ENCODE measurements around the gene SLC25A21.
"Not testable (repeated sequence)": the region's sequence is repeated elsewhere in the genome, so short reads cannot be mapped to it uniquely, and the experiment has no call there.

The SLC25A21 gene

GRCh38 chr14:37083599-37083998 lies 88.8 kb downstream of the SLC25A21 start:
- no peak for DNase-seq

GRCh38 chr14:37082449-37082848 lies 90.0 kb downstream of the SLC25A21 start:
- no peak for DNase-seq

DNA sequence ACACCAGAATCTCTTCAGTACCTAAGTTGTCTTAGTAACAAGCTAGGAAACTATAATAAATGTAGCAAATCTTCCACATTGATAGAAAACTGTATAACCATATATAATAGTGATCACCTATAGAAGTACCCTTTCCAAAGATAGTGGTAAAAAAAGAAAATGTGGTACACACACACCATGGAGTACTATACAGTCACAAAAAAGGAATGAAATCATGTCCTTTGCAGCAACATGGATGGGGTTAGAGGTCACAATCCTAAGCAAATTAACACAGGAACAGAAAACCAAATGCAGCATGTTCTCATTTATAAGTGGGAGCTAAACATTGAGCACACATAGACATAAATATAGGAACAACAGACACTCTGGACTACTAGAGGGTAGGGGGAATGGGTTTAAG lies 90.5 kb downstream of the SLC25A21 start:
- DNase-seq = no peak

GRCh38 chr14:37081218-37081617 lies 91.2 kb downstream of the SLC25A21 start:
- DNase-seq = no peak

GRCh38 chr14:37078131-37078530 lies 94.3 kb downstream of the SLC25A21 start:
- no peak for DNase-seq

GRCh38 chr14:37074320-37074719 lies 98.1 kb downstream of the SLC25A21 start:
- DNase-seq = not testable (repeated sequence)

- DNase-seq = no peak
Measured at GRCh38 chr14:37063467-37064240, 108.8 kb downstream of the SLC25A21 start.

- no peak for DNase-seq
Measured at GRCh38 chr14:37062191-37062803, 110.1 kb downstream of the SLC25A21 start.

- DNase-seq = no peak
Measured at GRCh38 chr14:37061697-37062096, 110.7 kb downstream of the SLC25A21 start.

DNA sequence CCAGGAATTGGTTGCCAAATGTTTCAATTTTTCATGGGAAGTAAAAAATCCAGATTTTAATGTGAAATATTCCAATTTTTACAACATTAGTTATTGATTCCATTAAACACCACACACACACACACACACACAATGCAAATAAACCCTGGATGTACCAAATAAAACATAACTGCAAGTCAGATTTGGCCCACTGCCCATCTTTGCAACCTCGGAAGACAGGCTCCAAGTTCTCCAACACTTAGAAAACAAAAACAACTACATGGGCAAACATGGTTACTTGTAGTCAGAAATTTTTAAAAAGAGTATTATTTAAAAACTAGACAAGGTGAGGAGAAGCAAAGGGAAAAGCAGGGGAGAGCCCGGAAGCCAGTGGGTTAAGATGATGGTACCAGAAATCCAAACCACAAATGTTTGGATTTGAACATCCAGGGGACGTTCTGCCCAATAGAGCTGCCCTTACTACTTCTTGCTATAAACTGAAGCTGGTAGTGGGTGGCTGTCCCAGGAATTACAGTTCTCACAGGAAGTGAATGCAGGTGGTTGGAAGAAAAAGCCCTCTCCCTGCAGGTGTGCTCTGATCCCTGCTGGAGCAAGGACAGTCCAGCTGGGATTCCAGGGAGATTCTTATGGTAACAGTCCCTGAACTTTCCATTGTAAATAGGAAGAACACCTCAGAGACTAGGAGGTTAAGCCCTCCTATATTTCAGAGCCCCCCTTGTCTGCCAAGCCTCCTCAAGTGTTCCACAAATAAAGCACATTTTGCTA lies 111.7 kb downstream of the SLC25A21 start:
- DNase-seq = no peak

- DNase-seq = no peak
Measured at GRCh38 chr14:37057776-37058175, 114.6 kb downstream of the SLC25A21 start.

GRCh38 chr14:37056473-37056872 lies 115.9 kb downstream of the SLC25A21 start:
- no peak for DNase-seq

GRCh38 chr14:37054869-37055268 lies 117.5 kb downstream of the SLC25A21 start:
- no peak for DNase-seq

DNA sequence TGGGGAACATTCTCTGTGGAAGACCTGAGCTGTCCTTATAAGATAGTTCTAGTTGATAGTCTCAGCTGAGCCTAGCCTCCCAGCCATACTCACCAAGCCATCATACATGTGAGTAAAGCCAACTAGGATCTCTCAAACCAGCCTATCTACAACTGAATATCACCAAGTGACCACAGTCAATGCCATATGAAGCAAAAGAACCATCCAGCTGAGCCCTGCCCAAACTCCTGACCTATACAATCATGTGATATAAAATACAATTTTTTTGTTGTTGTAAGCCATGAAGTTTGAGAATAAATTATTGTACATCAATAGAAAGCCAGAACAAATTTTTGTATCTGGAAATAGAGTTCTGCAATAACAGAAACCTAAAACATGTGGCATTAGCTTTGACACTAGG lies 118.3 kb downstream of the SLC25A21 start:
- DNase-seq = no peak

DNA sequence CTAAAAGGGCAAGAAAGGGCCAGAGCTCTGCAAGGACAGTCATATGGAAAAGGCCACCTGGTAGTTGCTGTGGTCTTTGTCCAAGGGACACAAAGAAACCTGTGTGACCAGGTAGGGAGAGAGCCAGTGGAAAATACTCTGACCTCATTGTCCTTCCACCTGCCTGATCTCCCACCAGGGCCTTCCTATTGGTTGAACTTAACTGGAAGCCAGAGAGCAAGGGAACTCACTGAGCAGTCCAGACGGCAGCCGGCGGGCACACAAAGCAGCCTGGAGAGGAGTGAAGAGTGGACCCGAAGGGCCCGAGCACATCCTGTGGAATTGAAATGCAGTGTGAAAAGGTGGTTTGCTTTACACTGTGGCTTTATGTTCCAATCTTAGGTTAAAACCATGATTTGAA lies 120.7 kb downstream of the SLC25A21 start:
- DNase-seq = no peak

GRCh38 chr14:37051153-37051552 lies 121.3 kb downstream of the SLC25A21 start:
- DNase-seq = no peak

GRCh38 chr14:37048666-37049071 lies 123.7 kb downstream of the SLC25A21 start:
- DNase-seq = no peak

- no peak for DNase-seq
Measured at GRCh38 chr14:37047996-37048395, 124.4 kb downstream of the SLC25A21 start.

DNA sequence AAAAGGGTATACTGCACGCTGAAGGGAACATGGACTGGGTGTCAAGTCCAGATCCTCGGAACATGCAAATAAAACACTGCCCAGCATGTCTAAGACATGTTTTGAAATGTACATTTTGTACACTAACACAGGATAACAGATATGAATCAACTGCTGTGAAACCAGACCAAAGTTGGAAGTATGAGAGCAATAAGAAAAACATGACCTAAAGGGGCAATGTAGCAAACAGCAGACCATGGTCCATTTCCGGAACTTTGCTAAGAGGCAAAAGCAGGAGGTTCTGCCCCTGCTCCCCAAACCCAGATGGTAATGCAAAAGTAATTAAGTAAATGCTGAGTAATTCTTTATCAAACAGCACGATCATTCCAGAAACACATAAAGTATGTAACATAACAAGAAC lies 125.2 kb downstream of the SLC25A21 start:
- DNase-seq = no peak

- DNase-seq = no peak
Measured at GRCh38 chr14:37046815-37047214, 125.6 kb downstream of the SLC25A21 start.

DNA sequence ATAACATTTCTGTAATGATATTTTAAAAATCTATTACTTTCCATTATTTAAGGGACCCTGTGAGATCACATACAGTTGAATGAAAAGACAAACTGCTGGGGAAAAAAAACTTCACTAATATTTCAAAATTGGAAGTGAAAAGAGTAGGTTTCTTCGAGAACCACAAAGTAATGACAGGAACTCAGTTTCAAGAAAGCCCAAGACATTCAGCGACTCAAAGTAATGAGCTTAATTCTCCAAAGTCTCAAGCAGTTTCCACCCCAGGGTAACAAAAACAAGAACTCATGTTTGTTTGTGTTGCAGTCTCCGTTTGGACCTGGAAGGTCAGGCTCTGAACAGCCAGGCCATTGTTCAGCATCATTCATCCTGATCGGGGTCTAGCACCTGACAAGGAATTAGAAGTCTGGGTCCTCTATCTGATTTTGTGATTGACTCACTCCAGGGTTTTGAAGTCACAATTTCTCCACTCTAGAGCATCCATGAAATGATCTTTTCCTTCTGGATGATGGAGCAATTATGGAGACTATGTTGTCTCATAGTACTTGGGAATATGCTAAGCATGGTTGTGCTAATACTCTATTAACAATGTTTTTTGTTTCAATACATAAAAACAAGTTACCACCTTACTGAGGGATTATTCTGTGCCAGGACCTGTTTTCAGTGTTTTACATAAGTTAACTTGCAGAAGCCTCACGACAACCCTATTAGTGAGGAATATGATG lies 126.9 kb downstream of the SLC25A21 start:
- DNase-seq = no peak

GRCh38 chr14:37037636-37038387 lies 134.6 kb downstream of the SLC25A21 start:
- DNase-seq = no peak

Measured in CD4-positive, alpha-beta T cell treated with Interferon gamma for 1 hour (primary cell).